Mammary epithelial cell (primary cell): ENCODE results near the gene COPZ1.

Experiments
- EZH2 ChIP-seq: IDR thresholded peaks from 2 replicates; pipeline ENCODE4 v1.6.1; 2012; ENCODE audit warnings: low read length, inconsistent platforms, borderline replicate concordance
- TF ChIP-seq, protein P1 (sequence below), 2 donors: IDR thresholded peaks in 1 of 2; conservative IDR thresholded peaks in 1 of 2; 2 replicates each; pipeline ENCODE4 v1.5.1; 2011 to 2012; ENCODE audit warnings: inconsistent platforms in 2 of 2, low read length in 2 of 2, mild to moderate bottlenecking in 2 of 2, control low read depth in 1 of 2, low read depth in 1 of 2; ENCODE audit not compliant: insufficient read depth in 1 of 2; ENCODE audit errors: extremely low read depth in 1 of 2

DNA sequence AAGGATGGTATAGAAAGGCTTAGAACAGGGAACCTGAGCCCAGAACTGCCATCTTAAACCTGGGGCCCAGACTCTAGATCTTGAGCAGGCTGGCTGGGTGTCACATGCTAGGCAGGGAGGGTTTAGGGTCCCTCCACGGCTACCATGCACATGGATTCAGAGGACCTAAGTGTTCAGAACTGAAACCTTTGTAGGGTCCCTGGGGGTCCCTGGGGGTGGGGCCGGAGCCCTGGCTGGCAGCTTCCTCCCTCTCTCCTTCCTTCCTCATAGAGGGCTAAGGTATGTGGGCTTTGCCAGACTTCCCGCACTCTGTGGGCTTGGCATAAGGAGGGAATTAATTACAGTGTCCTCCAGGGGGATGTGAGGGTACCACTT lies 64.2 kb downstream of the COPZ1 start:
- TF ChIP-seq, protein P1, sequence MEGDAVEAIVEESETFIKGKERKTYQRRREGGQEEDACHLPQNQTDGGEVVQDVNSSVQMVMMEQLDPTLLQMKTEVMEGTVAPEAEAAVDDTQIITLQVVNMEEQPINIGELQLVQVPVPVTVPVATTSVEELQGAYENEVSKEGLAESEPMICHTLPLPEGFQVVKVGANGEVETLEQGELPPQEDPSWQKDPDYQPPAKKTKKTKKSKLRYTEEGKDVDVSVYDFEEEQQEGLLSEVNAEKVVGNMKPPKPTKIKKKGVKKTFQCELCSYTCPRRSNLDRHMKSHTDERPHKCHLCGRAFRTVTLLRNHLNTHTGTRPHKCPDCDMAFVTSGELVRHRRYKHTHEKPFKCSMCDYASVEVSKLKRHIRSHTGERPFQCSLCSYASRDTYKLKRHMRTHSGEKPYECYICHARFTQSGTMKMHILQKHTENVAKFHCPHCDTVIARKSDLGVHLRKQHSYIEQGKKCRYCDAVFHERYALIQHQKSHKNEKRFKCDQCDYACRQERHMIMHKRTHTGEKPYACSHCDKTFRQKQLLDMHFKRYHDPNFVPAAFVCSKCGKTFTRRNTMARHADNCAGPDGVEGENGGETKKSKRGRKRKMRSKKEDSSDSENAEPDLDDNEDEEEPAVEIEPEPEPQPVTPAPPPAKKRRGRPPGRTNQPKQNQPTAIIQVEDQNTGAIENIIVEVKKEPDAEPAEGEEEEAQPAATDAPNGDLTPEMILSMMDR (conservative IDR thresholded peaks at IDR 0.05 in 1 of 2, IDR thresholded peaks at IDR 0.05 in 1 of 2; ENCODE audit: extremely low read depth in 1 of 2, insufficient read depth in 1 of 2, low read depth in 1 of 2, low read length in 2 of 2): no peak
- no peak for TF ChIP-seq EZH2
